ENCODE results near the gene BTD.

DNA sequence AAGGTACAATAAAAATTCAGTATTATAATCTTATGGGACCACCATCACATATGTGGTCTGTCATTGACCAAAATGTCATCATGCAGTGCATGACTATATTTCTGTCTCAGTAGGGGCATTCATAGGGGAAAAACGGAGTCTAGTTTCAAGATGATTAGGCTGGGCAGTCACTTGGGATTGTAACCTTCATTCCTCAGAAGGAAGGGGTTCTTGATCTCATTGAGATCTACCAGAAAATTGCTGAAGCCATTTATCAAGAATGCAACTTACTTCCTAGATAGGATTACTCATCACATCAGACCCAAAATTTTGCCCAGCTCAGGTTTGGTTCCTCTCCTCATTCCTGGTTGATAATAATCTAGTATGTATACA lies 37.3 kb downstream of the BTD start:
- TF ChIP-seq, protein P1, sequence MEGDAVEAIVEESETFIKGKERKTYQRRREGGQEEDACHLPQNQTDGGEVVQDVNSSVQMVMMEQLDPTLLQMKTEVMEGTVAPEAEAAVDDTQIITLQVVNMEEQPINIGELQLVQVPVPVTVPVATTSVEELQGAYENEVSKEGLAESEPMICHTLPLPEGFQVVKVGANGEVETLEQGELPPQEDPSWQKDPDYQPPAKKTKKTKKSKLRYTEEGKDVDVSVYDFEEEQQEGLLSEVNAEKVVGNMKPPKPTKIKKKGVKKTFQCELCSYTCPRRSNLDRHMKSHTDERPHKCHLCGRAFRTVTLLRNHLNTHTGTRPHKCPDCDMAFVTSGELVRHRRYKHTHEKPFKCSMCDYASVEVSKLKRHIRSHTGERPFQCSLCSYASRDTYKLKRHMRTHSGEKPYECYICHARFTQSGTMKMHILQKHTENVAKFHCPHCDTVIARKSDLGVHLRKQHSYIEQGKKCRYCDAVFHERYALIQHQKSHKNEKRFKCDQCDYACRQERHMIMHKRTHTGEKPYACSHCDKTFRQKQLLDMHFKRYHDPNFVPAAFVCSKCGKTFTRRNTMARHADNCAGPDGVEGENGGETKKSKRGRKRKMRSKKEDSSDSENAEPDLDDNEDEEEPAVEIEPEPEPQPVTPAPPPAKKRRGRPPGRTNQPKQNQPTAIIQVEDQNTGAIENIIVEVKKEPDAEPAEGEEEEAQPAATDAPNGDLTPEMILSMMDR (IDR thresholded peaks at IDR 0.05; ENCODE audit: insufficient read depth, low read length) = no peak
- TF ChIP-seq, protein P2, sequence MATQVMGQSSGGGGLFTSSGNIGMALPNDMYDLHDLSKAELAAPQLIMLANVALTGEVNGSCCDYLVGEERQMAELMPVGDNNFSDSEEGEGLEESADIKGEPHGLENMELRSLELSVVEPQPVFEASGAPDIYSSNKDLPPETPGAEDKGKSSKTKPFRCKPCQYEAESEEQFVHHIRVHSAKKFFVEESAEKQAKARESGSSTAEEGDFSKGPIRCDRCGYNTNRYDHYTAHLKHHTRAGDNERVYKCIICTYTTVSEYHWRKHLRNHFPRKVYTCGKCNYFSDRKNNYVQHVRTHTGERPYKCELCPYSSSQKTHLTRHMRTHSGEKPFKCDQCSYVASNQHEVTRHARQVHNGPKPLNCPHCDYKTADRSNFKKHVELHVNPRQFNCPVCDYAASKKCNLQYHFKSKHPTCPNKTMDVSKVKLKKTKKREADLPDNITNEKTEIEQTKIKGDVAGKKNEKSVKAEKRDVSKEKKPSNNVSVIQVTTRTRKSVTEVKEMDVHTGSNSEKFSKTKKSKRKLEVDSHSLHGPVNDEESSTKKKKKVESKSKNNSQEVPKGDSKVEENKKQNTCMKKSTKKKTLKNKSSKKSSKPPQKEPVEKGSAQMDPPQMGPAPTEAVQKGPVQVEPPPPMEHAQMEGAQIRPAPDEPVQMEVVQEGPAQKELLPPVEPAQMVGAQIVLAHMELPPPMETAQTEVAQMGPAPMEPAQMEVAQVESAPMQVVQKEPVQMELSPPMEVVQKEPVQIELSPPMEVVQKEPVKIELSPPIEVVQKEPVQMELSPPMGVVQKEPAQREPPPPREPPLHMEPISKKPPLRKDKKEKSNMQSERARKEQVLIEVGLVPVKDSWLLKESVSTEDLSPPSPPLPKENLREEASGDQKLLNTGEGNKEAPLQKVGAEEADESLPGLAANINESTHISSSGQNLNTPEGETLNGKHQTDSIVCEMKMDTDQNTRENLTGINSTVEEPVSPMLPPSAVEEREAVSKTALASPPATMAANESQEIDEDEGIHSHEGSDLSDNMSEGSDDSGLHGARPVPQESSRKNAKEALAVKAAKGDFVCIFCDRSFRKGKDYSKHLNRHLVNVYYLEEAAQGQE (IDR thresholded peaks at IDR 0.05; ENCODE audit: insufficient replicate concordance, low read depth) = no peak
- no peak for TF ChIP-seq POLR2AphosphoS5 (IDR thresholded peaks at IDR 0.05; ENCODE audit: low read depth)

All from HL-60 (cell line).